SK-N-SH (cell line): ENCODE data around the gene CCNA1. TPM values are rescaled to one million over a fixed set of nuclear protein-coding genes. Genes with fewer than 3 reads are reported as not detected.

ENCODE experiments used
- CTCF ChIA-PET: fragments of 300-600, 350-600 bp; formaldehyde crosslinking; extraction: SDS; loops from one replicate; lab custom pipeline; 2021; lab: Yijun Ruan, JAX
- POLR2A ChIA-PET: fragments of 350-600 bp; sonication (Branson Sonifier 250); formaldehyde crosslinking; extraction: SDS; loops from one replicate; lab custom pipeline; 2020; ENCODE audit warnings: antibody characterized with exemption, inconsistent platforms; lab: Yijun Ruan, JAX
- DNase-seq: peaks from one replicate; pipeline ENCODE4 v3.0.0; 2012
- H2AFZ ChIP-seq: fragments of 200-600 bp; sonication (generic); 2 replicates; pipeline ENCODE4 v1.8.1; 2016; ENCODE audit warnings: antibody characterized with exemption, mild to moderate bottlenecking, low read depth
- H3F3A ChIP-seq: fragments of 200-600 bp; sonication (generic); replicated peaks from 2 replicates; pipeline ENCODE3; 2016; ENCODE audit warnings: antibody characterized with exemption, mild to moderate bottlenecking; ENCODE audit not compliant: insufficient read depth
- H3K27ac ChIP-seq, 2 experiments: fragments of 200-500 bp in 1 of 2; fragments of 200-600 bp in 1 of 2; sonication (Bioruptor generic) in 1 of 2; sonication (generic), shearing (Covaris generic) in 1 of 2; 2 replicates each; pipeline versions ENCODE4 v1.5.1 to v1.6.1; 2014 to 2016; ENCODE audit warnings: low read depth in 2 of 2, inconsistent platforms in 1 of 2, low read length in 1 of 2, mild to moderate bottlenecking in 1 of 2, mixed read lengths in 1 of 2
- H3K27me3 ChIP-seq: fragments of 200-600 bp; sonication (generic), shearing (Covaris generic); 2 replicates; pipeline ENCODE4 v1.6.1; 2016; ENCODE audit warnings: mixed run types; ENCODE audit not compliant: insufficient read depth
- H3K36me3 ChIP-seq, 2 experiments: fragments of 200-500 bp in 1 of 2; fragments of 200-600 bp in 1 of 2; sonication (Bioruptor generic) in 1 of 2; sonication (generic) in 1 of 2; replicated peaks in 1 of 2; 2 replicates each; pipeline versions ENCODE3 to v1.5.1; 2014 to 2016; ENCODE audit warnings: low read length in 1 of 2, mild to moderate bottlenecking in 1 of 2; ENCODE audit not compliant: insufficient read depth in 2 of 2, control insufficient read depth in 1 of 2
- H3K4me1 ChIP-seq, 2 experiments: fragments of 200-500 bp in 1 of 2; fragments of 200-600 bp in 1 of 2; sonication (Bioruptor generic) in 1 of 2; sonication (generic), shearing (Covaris generic) in 1 of 2; 2 replicates each; pipeline versions ENCODE4 v1.5.1 to v1.6.1; 2014 to 2016; ENCODE audit warnings: low read depth in 1 of 2, low read length in 1 of 2, mixed run types in 1 of 2; ENCODE audit not compliant: insufficient read depth in 2 of 2, control insufficient read depth in 1 of 2
- H3K4me2 ChIP-seq: fragments of 200-600 bp; sonication (generic), shearing (Covaris generic); 2 replicates; pipeline ENCODE4 v1.6.1; 2017; ENCODE audit warnings: mixed run types
- H3K4me3 ChIP-seq, 2 experiments: fragments of 200-500 bp in 1 of 2; fragments of 200-600 bp in 1 of 2; sonication (Bioruptor generic) in 1 of 2; sonication (generic), shearing (Covaris generic) in 1 of 2; 2 replicates each; pipeline versions ENCODE4 v1.5.1 to v1.8.1; 2014 to 2016; ENCODE audit warnings: low read depth in 2 of 2, inconsistent platforms in 1 of 2, low read length in 1 of 2, mild to moderate bottlenecking in 1 of 2, mixed read lengths in 1 of 2, moderate library complexity in 1 of 2
- H3K79me2 ChIP-seq: fragments of 200-600 bp; sonication (generic); 2 replicates; pipeline ENCODE4 v1.8.1; 2017; ENCODE audit warnings: mild to moderate bottlenecking; ENCODE audit not compliant: insufficient read depth
- H3K9ac ChIP-seq: fragments of 200-600 bp; sonication (generic); 2 replicates; pipeline ENCODE4 v1.6.1; 2017; ENCODE audit warnings: mixed run types
- H3K9me2 ChIP-seq: fragments of 200-600 bp; sonication (generic); 2 replicates; pipeline ENCODE4 v1.6.1; 2017; ENCODE audit warnings: mixed run types
- H3K9me3 ChIP-seq: fragments of 200-600 bp; sonication (generic); 2 replicates; pipeline ENCODE4 v1.6.1; 2017; ENCODE audit warnings: mixed run types, mild to moderate bottlenecking, moderate library complexity
- H4K20me1 ChIP-seq: fragments of 200-600 bp; sonication (generic); 2 replicates; pipeline ENCODE4 v1.6.1; 2017; ENCODE audit warnings: mild to moderate bottlenecking, mixed run types; ENCODE audit not compliant: insufficient read depth
- EZH2phosphoT487 ChIP-seq: fragments of 200-600 bp; sonication (generic); IDR thresholded peaks from 2 replicates; pipeline ENCODE4 v1.6.1; 2017; ENCODE audit warnings: low read depth, mixed run types, mild to moderate bottlenecking, antibody characterized with exemption, moderate library complexity, borderline replicate concordance
- FOXJ3 ChIP-seq: sonication (generic); formaldehyde crosslinking; IDR thresholded peaks from 2 replicates; pipeline ENCODE4 v1.5.1; 2020; ENCODE audit warnings: mild to moderate bottlenecking, missing genetic modification reagents
- GATA2 ChIP-seq: sonication (generic); formaldehyde crosslinking; IDR thresholded peaks from 2 replicates; pipeline ENCODE4 v1.5.0; 2020; ENCODE audit warnings: mild to moderate bottlenecking, missing genetic modification reagents
- JUND ChIP-seq: IDR thresholded peaks from 2 replicates; pipeline ENCODE4 v1.4.0; 2012
- MAX ChIP-seq: IDR thresholded peaks from 2 replicates; pipeline ENCODE4 v1.4.0; 2012; ENCODE audit warnings: low read depth
- MEF2A ChIP-seq: IDR thresholded peaks from 2 replicates; pipeline ENCODE4 v1.4.0; 2012; ENCODE audit warnings: low read depth, borderline replicate concordance
- MXI1 ChIP-seq: IDR thresholded peaks from 2 replicates; pipeline ENCODE4 v1.6.1; 2012; ENCODE audit warnings: mild to moderate bottlenecking, low read depth, low read length, improper control_type of control experiment
- NRF1 ChIP-seq: IDR thresholded peaks from 2 replicates; pipeline ENCODE4 v1.6.1; 2012; ENCODE audit warnings: low read depth, mild to moderate bottlenecking, low read length
- PBX3 ChIP-seq: IDR thresholded peaks from 2 replicates; pipeline ENCODE4; 2012
- POLR2AphosphoS5 ChIP-seq: IDR thresholded peaks from 2 replicates; pipeline ENCODE4 v1.6.1; 2012; ENCODE audit warnings: low read depth, low read length
- RAD21 ChIP-seq: IDR thresholded peaks from 2 replicates; pipeline ENCODE4 v1.6.1; 2012; ENCODE audit warnings: mild to moderate bottlenecking, low read length
- RCOR1 ChIP-seq: fragments of 150-350 bp; IDR thresholded peaks from 2 replicates; pipeline ENCODE4 v1.6.1; 2017; ENCODE audit warnings: antibody characterized with exemption, low read length
- RFX5 ChIP-seq: IDR thresholded peaks from 2 replicates; pipeline ENCODE4 v1.6.1; 2012; ENCODE audit warnings: mild to moderate bottlenecking, improper control_type of control experiment, low read length
- TAF1 ChIP-seq: IDR thresholded peaks from 2 replicates; pipeline ENCODE4 v1.6.1; 2012; ENCODE audit warnings: low read depth, mild to moderate bottlenecking, low read length, moderate library complexity, borderline replicate concordance
- ZBTB33 ChIP-seq: IDR thresholded peaks from 2 replicates; pipeline ENCODE4 v1.4.0; 2012; ENCODE audit warnings: low read depth, borderline replicate concordance
- WGBS: methylation state at CpG from one replicate; pipeline ENCODE4 v1.1.6; 2017; ENCODE audit warnings: low lambda C conversion rate; 5-methylcytosine and 5-hydroxymethylcytosine counted together
- polyA plus RNA-seq, 3 experiments: library from polyadenylated mRNA; depleted of rRNA; stranded (reverse); fragments of >200 nt; gene quantifications; 2 replicates each; pipeline ENCODE4 v1.2.3, GENCODE V29; 2012

Gene CCNA1
- polyA plus RNA-seq, 1 of the 3 experiments (the other 2 are of a cell fraction) = 0.23 TPM

GRCh38 chr13:36454121-36454520, 21.8 kb downstream of the CCNA1 start:
- Histone ChIP-seq H4K20me1 (no peaks in the 10 kb centered on the region), H3K4me1 (no peaks in the 10 kb centered on the region; a peak in 2 of 4 replicates), H3K36me3 (no peaks in the 10 kb centered on the region), H3K27ac (no peak overlapping the region), H2AFZ (no peak overlapping the region), H3K27me3 (peaks cover 30% of the 10 kb centered on the region; the same call in 1 of the 2 replicates), H3K4me2 (no peak overlapping the region), H3K9ac (no peak overlapping the region), H3K4me3 (no peak overlapping the region), H3F3A (no peaks in the 10 kb centered on the region), H3K9me2 (no peaks in the 10 kb centered on the region), H3K79me2 (no peaks in the 10 kb centered on the region), H3K9me3 (no peaks in the 10 kb centered on the region; the same call in 1 of the 2 replicates)
- TF ChIP-seq RFX5 = no peak
- no peak for DNase-seq
- POLR2A ChIA-PET = no interaction called here
- 17% methylated on average over 1 of the region's 1 CpG for WGBS
- CTCF ChIA-PET = interaction anchor here (0.7 to 1.9 kb wide), 11 partner anchors 9 to 387 kb away, joined by 3 to 13 read pairs (median 3); no protein-coding TSS in a partner anchor

GRCh38 chr13:36454987-36455386, 22.7 kb downstream of the CCNA1 start:
- Histone ChIP-seq H4K20me1 (no peaks in the 10 kb centered on the region), H3K79me2 (no peaks in the 10 kb centered on the region), H3K9ac (no peak overlapping the region), H3F3A (no peaks in the 10 kb centered on the region), H3K4me1 (no peaks in the 10 kb centered on the region; a peak in 2 of 4 replicates), H3K9me2 (no peaks in the 10 kb centered on the region), H3K9me3 (no peaks in the 10 kb centered on the region; the same call in 1 of the 2 replicates), H2AFZ (no peak overlapping the region), H3K4me2 (no peak overlapping the region), H3K27me3 (peaks cover 25% of the 10 kb centered on the region; the same call in 1 of the 2 replicates), H3K36me3 (no peaks in the 10 kb centered on the region), H3K27ac (no peak overlapping the region), H3K4me3 (no peak overlapping the region)
- ChIA-PET POLR2A (no interaction called here), CTCF (interaction anchor here (1.2 to 1.8 kb wide), 2 partner anchors 8 to 281 kb away, joined by 3 to 7 read pairs; no protein-coding TSS in a partner anchor)
- TF ChIP-seq RFX5 (no peak), RCOR1 (no peak)
- WGBS = 4% methylated on average over 3 of the region's 3 CpGs
- peak; percentile 11 for DNase-seq

GRCh38 chr13:36456577-36456976, 24.3 kb downstream of the CCNA1 start:
- TF ChIP-seq JUND (no peak), TAF1 (no peak), FOXJ3 (no peak), RFX5 (no peak), MXI1 (no peak), RCOR1 (no peak), RAD21 (no peak), EZH2phosphoT487 (no peak), MEF2A (no peak), ZBTB33 (no peak), NRF1 (no peak), GATA2 (CRISPR knock-in tag) (no peak), PBX3 (no peak), MAX (no peak), POLR2AphosphoS5 (no peak)
- 14% methylated on average over 2 of the region's 2 CpGs for WGBS
- Histone ChIP-seq H3K9ac (no peak overlapping the region), H3K79me2 (no peaks in the 10 kb centered on the region), H2AFZ (no peak overlapping the region), H3K9me3 (no peaks in the 10 kb centered on the region; the same call in 1 of the 2 replicates), H3F3A (no peaks in the 10 kb centered on the region), H3K9me2 (no peaks in the 10 kb centered on the region), H3K27ac (no peak overlapping the region), H3K36me3 (no peaks in the 10 kb centered on the region), H4K20me1 (no peaks in the 10 kb centered on the region), H3K4me1 (no peaks in the 10 kb centered on the region; a peak in 2 of 4 replicates), H3K27me3 (peaks cover 9% of the 10 kb centered on the region; the same call in 1 of the 2 replicates), H3K4me2 (no peak overlapping the region), H3K4me3 (no peak overlapping the region)
- ChIA-PET CTCF (interaction anchor here (0.7 kb wide), 1 partner anchor 477 kb away, joined by 3 read pairs; no protein-coding TSS in a partner anchor), POLR2A (no interaction called here)
- no peak for DNase-seq
